Ramos (cell line): Measurements from ENCODE around the gene KBTBD13.
"Not testable (repeated sequence)": the region's sequence is repeated elsewhere in the genome, so short reads cannot be mapped to it uniquely, and the experiment has no call there.

Experiments used
- in situ Hi-C: fragments of 300-500 bp; cut with MboI; formaldehyde crosslinking; loops from one replicate; pipeline ENCODE4 v1.14.3; 2022; ENCODE audit warnings: low sequenced_read_pairs; ENCODE audit not compliant: unreplicated experiment

The KBTBD13 gene

GRCh38 chr15:65085990-65086679 is 9.6 kb downstream of the KBTBD13 start:
- in situ Hi-C loops: no loop called here

- in situ Hi-C loops: no loop called here
Measured at GRCh38 chr15:65086680-65087111, 10.2 kb downstream of the KBTBD13 start.

GRCh38 chr15:65087411-65087810 is 10.9 kb downstream of the KBTBD13 start:
- in situ Hi-C loops: no loop called here

- in situ Hi-C loops: no loop called here
Measured at GRCh38 chr15:65087873-65088642, 11.5 kb downstream of the KBTBD13 start.

GRCh38 chr15:65088643-65089021 is 12.1 kb downstream of the KBTBD13 start:
- in situ Hi-C loops: no loop called here

GRCh38 chr15:65089206-65089824 is 12.8 kb downstream of the KBTBD13 start:
- in situ Hi-C loops: no loop called here

- in situ Hi-C loops: no loop called here
Measured at GRCh38 chr15:65091946-65092770, 15.6 kb downstream of the KBTBD13 start.

GRCh38 chr15:65092911-65093792 is 16.6 kb downstream of the KBTBD13 start:
- in situ Hi-C loops: no loop called here

GRCh38 chr15:65093793-65094170 is 17.2 kb downstream of the KBTBD13 start:
- in situ Hi-C loops: not testable (repeated sequence)

GRCh38 chr15:65094294-65094995 is 17.9 kb downstream of the KBTBD13 start:
- in situ Hi-C loops: no loop called here

GRCh38 chr15:65095011-65095746 is 18.6 kb downstream of the KBTBD13 start:
- in situ Hi-C loops: no loop called here

GRCh38 chr15:65095747-65096104 is 19.2 kb downstream of the KBTBD13 start:
- in situ Hi-C loops: no loop called here

GRCh38 chr15:65096481-65097385 is 20.2 kb downstream of the KBTBD13 start:
- in situ Hi-C loops: no loop called here

- in situ Hi-C loops: no loop called here
Measured at GRCh38 chr15:65097651-65098263, 21.2 kb downstream of the KBTBD13 start.

GRCh38 chr15:65099336-65099735 is 22.8 kb downstream of the KBTBD13 start:
- in situ Hi-C loops: no loop called here

GRCh38 chr15:65099801-65100200 is 23.3 kb downstream of the KBTBD13 start:
- in situ Hi-C loops: not testable (repeated sequence)

GRCh38 chr15:65100442-65100841 is 23.9 kb downstream of the KBTBD13 start:
- in situ Hi-C loops: no loop called here
